WTC11 (cell line): ENCODE results near the gene CCNL1. TPM values are rescaled to one million over a fixed set of nuclear protein-coding genes. Genes with fewer than 3 reads are reported as not detected.

Experiments
- ATAC-seq: fragments of 200-7000 bp; cut with Tn5 transposase; 2 replicates; pipeline ENCODE4 v1.10.0; 2021; ENCODE audit warnings: mild to moderate bottlenecking, moderate library complexity
- CTCF ChIA-PET: fragments of 300-600 bp; sonication (Branson Sonifier 250); formaldehyde crosslinking; loops from one replicate; lab custom pipeline; 2021; ENCODE audit warnings: antibody characterized with exemption; lab: Charles Lee
- POLR2A ChIA-PET: fragments of 350-600 bp; sonication (Branson Sonifier 250); formaldehyde crosslinking; loops from one replicate; lab custom pipeline; 2021; ENCODE audit warnings: antibody characterized with exemption; lab: Charles Lee
- DNase-seq: peaks from one replicate; pipeline ENCODE4 v3.0.0; 2021; ENCODE audit warnings: low spot score
- H3K27ac Mint-ChIP-seq: 2 replicates; pipeline ENCODE4 v1.8.0; 2021; ENCODE audit warnings: mixed read lengths
- H3K27me3 Mint-ChIP-seq: 2 replicates; pipeline ENCODE4 v1.8.0; 2021; ENCODE audit warnings: low read depth, mild to moderate bottlenecking, moderate library complexity, mixed read lengths
- H3K36me3 Mint-ChIP-seq: 2 replicates; pipeline ENCODE4 v1.8.0; 2021; ENCODE audit warnings: mixed read lengths
- H3K4me1 Mint-ChIP-seq: 2 replicates; pipeline ENCODE4 v1.8.0; 2022; ENCODE audit warnings: mixed read lengths
- H3K4me3 Mint-ChIP-seq: 2 replicates; pipeline ENCODE4 v1.8.0; 2021; ENCODE audit warnings: mild to moderate bottlenecking, moderate library complexity, mixed read lengths
- H3K9me3 Mint-ChIP-seq: 2 replicates; pipeline ENCODE4 v1.8.0; 2021; ENCODE audit warnings: mixed read lengths
- CREB1 ChIP-seq: sonication (generic); formaldehyde crosslinking; IDR thresholded peaks from 2 replicates; pipeline ENCODE4 v1.8.0; 2023; ENCODE audit warnings: mild to moderate bottlenecking, missing genetic modification reagents
- CREM ChIP-seq: sonication (generic); formaldehyde crosslinking; IDR thresholded peaks from 2 replicates; pipeline ENCODE4 v1.8.1; 2022; ENCODE audit warnings: mild to moderate bottlenecking, missing genetic modification reagents, moderate library complexity
- ELF4 ChIP-seq: sonication (generic); formaldehyde crosslinking; IDR thresholded peaks from 2 replicates; pipeline ENCODE4 v1.8.1; 2022; ENCODE audit warnings: low read depth, mild to moderate bottlenecking, moderate library complexity, missing genetic modification reagents
- FOXP1 ChIP-seq: sonication (generic); formaldehyde crosslinking; IDR thresholded peaks from 2 replicates; pipeline ENCODE4 v1.8.0; 2022; ENCODE audit warnings: missing genetic modification reagents, mild to moderate bottlenecking, moderate library complexity, borderline replicate concordance
- GRHL2 ChIP-seq: fragments of 250-450 bp; sonication (Bioruptor Pico); IDR thresholded peaks from 2 replicates; pipeline ENCODE4 v1.8.0; 2022; ENCODE audit warnings: mild to moderate bottlenecking, moderate library complexity; ENCODE audit not compliant: insufficient replicate concordance, severe bottlenecking
- MYBL2 ChIP-seq: sonication (generic); formaldehyde crosslinking; IDR thresholded peaks from 2 replicates; pipeline ENCODE4 v1.8.1; 2023; ENCODE audit warnings: mild to moderate bottlenecking, moderate library complexity, missing genetic modification reagents
- NR3C1 ChIP-seq: sonication (generic); formaldehyde crosslinking; conservative IDR thresholded peaks from 2 replicates; pipeline ENCODE4 v1.8.1; 2023; ENCODE audit warnings: low read depth, mild to moderate bottlenecking, missing genetic modification reagents
- OVOL2 ChIP-seq: fragments of 250-450 bp; sonication (Bioruptor Pico); IDR thresholded peaks from 2 replicates; pipeline ENCODE4 v1.9.0; 2021; ENCODE audit warnings: mild to moderate bottlenecking, borderline replicate concordance
- SMAD4 ChIP-seq: sonication (generic); formaldehyde crosslinking; IDR thresholded peaks from 2 replicates; pipeline ENCODE4 v1.8.0; 2022; ENCODE audit warnings: mild to moderate bottlenecking, missing genetic modification reagents
- SP1 ChIP-seq: sonication (generic); formaldehyde crosslinking; conservative IDR thresholded peaks from 2 replicates; pipeline ENCODE4 v1.8.1; 2022; ENCODE audit warnings: missing genetic modification reagents
- TCF7 ChIP-seq: sonication (generic); formaldehyde crosslinking; IDR thresholded peaks from 2 replicates; pipeline ENCODE4 v1.8.0; 2022; ENCODE audit warnings: mild to moderate bottlenecking, low read depth, missing genetic modification reagents, moderate library complexity
- TEAD1 ChIP-seq: sonication (generic); formaldehyde crosslinking; IDR thresholded peaks from 2 replicates; pipeline ENCODE4 v1.8.0; 2022; ENCODE audit warnings: mild to moderate bottlenecking, missing genetic modification reagents
- total RNA-seq: library from RNA; stranded (reverse); gene quantifications from 3 replicates; pipeline ENCODE4 v1.2.3, GENCODE V29; 2021
- TF ChIP-seq, protein P1 (sequence below): sonication (generic); formaldehyde crosslinking; IDR thresholded peaks from 2 replicates; pipeline ENCODE4 v1.8.1; 2022; ENCODE audit warnings: missing genetic modification reagents, borderline replicate concordance
- TF ChIP-seq, protein P2 (sequence below): sonication (generic); formaldehyde crosslinking; IDR thresholded peaks from 2 replicates; pipeline ENCODE4 v1.8.1; 2022; ENCODE audit warnings: mild to moderate bottlenecking, missing genetic modification reagents, moderate library complexity, borderline replicate concordance
- TF ChIP-seq, protein P3 (sequence below): sonication (generic); formaldehyde crosslinking; IDR thresholded peaks from 2 replicates; pipeline ENCODE4 v1.8.1; 2023; ENCODE audit warnings: mild to moderate bottlenecking, missing genetic modification reagents, moderate library complexity
- TF ChIP-seq, protein P4 (sequence below): fragments of 250-450 bp; sonication (Bioruptor Pico); IDR thresholded peaks from 2 replicates; pipeline ENCODE4 v1.9.0; 2021; ENCODE audit warnings: mild to moderate bottlenecking, borderline replicate concordance
- TF ChIP-seq, protein P5 (sequence below): sonication (generic); formaldehyde crosslinking; IDR thresholded peaks from 2 replicates; pipeline ENCODE4 v1.8.1; 2023; ENCODE audit warnings: mild to moderate bottlenecking, moderate library complexity, missing genetic modification reagents
- TF ChIP-seq, protein P6 (sequence below): sonication (generic); formaldehyde crosslinking; IDR thresholded peaks from 2 replicates; pipeline ENCODE4 v1.8.1; 2022; ENCODE audit warnings: mild to moderate bottlenecking, moderate library complexity, missing genetic modification reagents
- TF ChIP-seq, protein P7 (sequence below): sonication (generic); formaldehyde crosslinking; IDR thresholded peaks from 2 replicates; pipeline ENCODE4 v1.8.0; 2022; ENCODE audit warnings: mild to moderate bottlenecking, missing genetic modification reagents
- TF ChIP-seq, protein P8 (sequence below): fragments of 250-450 bp; sonication (Bioruptor Pico); IDR thresholded peaks from 2 replicates; pipeline ENCODE4 v1.9.0; 2021; ENCODE audit warnings: mild to moderate bottlenecking

The CCNL1 gene
- total RNA-seq, 1 experiment from 2014 or later: 79.6 TPM

DNA sequence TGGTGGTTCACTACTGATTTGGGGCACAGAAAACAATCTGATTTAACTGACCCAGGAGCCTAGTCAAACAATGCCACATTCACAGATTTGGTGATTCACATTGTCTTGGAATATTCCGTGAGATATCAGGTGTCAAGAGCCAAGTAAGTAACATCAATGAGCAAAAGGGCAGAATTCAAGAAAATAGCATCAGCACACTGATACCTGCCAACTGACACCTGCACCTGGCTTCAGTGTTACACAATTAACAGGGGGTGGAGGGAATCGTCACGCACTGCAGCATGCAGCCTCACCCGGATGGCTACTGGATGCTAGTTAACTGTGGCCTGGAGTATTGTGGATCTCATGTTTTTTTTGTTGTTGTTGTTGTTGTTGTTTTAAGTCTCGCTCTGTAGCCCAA is 17.6 kb downstream of the CCNL1 start:
- no peak for ATAC-seq
- no peaks in the 10 kb centered on the region for H3K4me1 Mint-ChIP-seq
- no peak overlapping the region for H3K27ac Mint-ChIP-seq
- no peak for DNase-seq
- CTCF ChIA-PET: interaction anchor here (1.6 kb wide), 1 partner anchor 12 kb away, joined by 3 read pairs; no protein-coding TSS in a partner anchor
- peaks cover 5% of the 10 kb centered on the region for H3K9me3 Mint-ChIP-seq
- TF ChIP-seq MYBL2 (CRISPR knock-in tag) (no peak), SMAD4 (CRISPR knock-in tag) (no peak), SP1 (CRISPR knock-in tag) (no peak), CREM (no peak)
- TF ChIP-seq, protein P1, sequence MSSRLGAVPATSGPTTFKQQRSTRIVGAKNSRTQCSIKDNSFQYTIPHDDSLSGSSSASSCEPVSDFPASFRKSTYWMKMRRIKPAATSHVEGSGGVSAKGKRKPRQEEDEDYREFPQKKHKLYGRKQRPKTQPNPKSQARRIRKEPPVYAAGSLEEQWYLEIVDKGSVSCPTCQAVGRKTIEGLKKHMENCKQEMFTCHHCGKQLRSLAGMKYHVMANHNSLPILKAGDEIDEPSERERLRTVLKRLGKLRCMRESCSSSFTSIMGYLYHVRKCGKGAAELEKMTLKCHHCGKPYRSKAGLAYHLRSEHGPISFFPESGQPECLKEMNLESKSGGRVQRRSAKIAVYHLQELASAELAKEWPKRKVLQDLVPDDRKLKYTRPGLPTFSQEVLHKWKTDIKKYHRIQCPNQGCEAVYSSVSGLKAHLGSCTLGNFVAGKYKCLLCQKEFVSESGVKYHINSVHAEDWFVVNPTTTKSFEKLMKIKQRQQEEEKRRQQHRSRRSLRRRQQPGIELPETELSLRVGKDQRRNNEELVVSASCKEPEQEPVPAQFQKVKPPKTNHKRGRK (CRISPR knock-in tag): no peak
- TF ChIP-seq, protein P2, sequence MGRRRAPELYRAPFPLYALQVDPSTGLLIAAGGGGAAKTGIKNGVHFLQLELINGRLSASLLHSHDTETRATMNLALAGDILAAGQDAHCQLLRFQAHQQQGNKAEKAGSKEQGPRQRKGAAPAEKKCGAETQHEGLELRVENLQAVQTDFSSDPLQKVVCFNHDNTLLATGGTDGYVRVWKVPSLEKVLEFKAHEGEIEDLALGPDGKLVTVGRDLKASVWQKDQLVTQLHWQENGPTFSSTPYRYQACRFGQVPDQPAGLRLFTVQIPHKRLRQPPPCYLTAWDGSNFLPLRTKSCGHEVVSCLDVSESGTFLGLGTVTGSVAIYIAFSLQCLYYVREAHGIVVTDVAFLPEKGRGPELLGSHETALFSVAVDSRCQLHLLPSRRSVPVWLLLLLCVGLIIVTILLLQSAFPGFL (CRISPR knock-in tag): no peak
- TF ChIP-seq, protein P3, sequence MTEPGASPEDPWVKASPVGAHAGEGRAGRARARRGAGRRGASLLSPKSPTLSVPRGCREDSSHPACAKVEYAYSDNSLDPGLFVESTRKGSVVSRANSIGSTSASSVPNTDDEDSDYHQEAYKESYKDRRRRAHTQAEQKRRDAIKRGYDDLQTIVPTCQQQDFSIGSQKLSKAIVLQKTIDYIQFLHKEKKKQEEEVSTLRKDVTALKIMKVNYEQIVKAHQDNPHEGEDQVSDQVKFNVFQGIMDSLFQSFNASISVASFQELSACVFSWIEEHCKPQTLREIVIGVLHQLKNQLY: no peak
- TF ChIP-seq, protein P4, sequence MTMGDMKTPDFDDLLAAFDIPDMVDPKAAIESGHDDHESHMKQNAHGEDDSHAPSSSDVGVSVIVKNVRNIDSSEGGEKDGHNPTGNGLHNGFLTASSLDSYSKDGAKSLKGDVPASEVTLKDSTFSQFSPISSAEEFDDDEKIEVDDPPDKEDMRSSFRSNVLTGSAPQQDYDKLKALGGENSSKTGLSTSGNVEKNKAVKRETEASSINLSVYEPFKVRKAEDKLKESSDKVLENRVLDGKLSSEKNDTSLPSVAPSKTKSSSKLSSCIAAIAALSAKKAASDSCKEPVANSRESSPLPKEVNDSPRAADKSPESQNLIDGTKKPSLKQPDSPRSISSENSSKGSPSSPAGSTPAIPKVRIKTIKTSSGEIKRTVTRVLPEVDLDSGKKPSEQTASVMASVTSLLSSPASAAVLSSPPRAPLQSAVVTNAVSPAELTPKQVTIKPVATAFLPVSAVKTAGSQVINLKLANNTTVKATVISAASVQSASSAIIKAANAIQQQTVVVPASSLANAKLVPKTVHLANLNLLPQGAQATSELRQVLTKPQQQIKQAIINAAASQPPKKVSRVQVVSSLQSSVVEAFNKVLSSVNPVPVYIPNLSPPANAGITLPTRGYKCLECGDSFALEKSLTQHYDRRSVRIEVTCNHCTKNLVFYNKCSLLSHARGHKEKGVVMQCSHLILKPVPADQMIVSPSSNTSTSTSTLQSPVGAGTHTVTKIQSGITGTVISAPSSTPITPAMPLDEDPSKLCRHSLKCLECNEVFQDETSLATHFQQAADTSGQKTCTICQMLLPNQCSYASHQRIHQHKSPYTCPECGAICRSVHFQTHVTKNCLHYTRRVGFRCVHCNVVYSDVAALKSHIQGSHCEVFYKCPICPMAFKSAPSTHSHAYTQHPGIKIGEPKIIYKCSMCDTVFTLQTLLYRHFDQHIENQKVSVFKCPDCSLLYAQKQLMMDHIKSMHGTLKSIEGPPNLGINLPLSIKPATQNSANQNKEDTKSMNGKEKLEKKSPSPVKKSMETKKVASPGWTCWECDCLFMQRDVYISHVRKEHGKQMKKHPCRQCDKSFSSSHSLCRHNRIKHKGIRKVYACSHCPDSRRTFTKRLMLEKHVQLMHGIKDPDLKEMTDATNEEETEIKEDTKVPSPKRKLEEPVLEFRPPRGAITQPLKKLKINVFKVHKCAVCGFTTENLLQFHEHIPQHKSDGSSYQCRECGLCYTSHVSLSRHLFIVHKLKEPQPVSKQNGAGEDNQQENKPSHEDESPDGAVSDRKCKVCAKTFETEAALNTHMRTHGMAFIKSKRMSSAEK (CRISPR knock-in tag): no peak
- H3K36me3 Mint-ChIP-seq: peaks cover 29% of the 10 kb centered on the region
- H3K4me3 Mint-ChIP-seq: no peak overlapping the region
- POLR2A ChIA-PET: no interaction called here
- no peaks in the 10 kb centered on the region for H3K27me3 Mint-ChIP-seq

DNA sequence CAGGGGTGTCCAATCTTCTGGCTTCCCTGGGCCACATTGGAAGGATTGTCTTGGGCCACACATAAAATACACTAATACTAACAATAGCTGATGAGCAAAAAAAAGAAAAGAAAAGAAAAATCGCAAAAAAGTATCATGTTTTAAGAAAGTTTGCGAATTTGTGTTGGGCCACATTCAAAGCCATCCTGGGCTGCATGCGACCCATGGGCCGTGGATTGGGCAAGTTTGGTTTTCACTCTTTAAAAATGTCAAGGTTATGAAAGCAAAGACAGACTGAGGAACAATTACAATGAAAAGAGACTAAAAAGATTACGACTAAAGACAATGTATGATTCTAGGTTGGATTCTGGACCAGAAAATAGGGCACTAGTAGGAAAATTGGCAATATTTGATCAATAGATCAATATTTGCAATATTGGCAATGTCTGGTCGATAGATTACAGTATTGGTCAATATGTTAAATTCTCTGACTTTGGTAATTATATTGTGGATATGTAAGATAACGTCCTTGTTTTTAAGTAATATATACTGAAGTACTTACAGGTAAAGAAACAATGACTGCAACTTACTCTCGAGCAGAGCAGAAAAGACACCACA is 19.9 kb downstream of the CCNL1 start:
- DNase-seq: no peak
- Mint-ChIP-seq H3K4me1 (peaks cover 5% of the 10 kb centered on the region; the same call in 1 of the 2 replicates), H3K27ac (no peak overlapping the region), H3K4me3 (no peak overlapping the region), H3K27me3 (no peaks in the 10 kb centered on the region), H3K9me3 (peaks cover 5% of the 10 kb centered on the region), H3K36me3 (peaks cover 10% of the 10 kb centered on the region)
- POLR2A ChIA-PET: interaction anchor here (0.6 kb wide), 1 partner anchor 459 kb away, joined by 3 read pairs; no protein-coding TSS in a partner anchor
- CTCF ChIA-PET: interaction anchor here (0.6 kb wide), 1 partner anchor 83 kb away, joined by 3 read pairs; no protein-coding TSS in a partner anchor
- ATAC-seq: no peak
- TF ChIP-seq, protein P5, sequence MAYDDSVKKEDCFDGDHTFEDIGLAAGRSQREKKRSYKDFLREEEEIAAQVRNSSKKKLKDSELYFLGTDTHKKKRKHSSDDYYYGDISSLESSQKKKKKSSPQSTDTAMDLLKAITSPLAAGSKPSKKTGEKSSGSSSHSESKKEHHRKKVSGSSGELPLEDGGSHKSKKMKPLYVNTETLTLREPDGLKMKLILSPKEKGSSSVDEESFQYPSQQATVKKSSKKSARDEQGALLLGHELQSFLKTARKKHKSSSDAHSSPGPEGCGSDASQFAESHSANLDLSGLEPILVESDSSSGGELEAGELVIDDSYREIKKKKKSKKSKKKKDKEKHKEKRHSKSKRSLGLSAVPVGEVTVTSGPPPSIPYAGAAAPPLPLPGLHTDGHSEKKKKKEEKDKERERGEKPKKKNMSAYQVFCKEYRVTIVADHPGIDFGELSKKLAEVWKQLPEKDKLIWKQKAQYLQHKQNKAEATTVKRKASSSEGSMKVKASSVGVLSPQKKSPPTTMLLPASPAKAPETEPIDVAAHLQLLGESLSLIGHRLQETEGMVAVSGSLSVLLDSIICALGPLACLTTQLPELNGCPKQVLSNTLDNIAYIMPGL (CRISPR knock-in tag): no peak
- no peak for TF ChIP-seq GRHL2
- TF ChIP-seq NR3C1: no peak
- TF ChIP-seq TCF7: no peak
- no peak for TF ChIP-seq FOXP1 (CRISPR knock-in tag)
- TF ChIP-seq, protein P6, sequence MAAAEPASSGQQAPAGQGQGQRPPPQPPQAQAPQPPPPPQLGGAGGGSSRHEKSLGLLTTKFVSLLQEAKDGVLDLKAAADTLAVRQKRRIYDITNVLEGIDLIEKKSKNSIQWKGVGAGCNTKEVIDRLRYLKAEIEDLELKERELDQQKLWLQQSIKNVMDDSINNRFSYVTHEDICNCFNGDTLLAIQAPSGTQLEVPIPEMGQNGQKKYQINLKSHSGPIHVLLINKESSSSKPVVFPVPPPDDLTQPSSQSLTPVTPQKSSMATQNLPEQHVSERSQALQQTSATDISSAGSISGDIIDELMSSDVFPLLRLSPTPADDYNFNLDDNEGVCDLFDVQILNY: no peak
- no peak for TF ChIP-seq TEAD1
- no peak for TF ChIP-seq CREB1 (CRISPR knock-in tag)
- no peak for TF ChIP-seq ELF4 (CRISPR knock-in tag)
- TF ChIP-seq, protein P7, sequence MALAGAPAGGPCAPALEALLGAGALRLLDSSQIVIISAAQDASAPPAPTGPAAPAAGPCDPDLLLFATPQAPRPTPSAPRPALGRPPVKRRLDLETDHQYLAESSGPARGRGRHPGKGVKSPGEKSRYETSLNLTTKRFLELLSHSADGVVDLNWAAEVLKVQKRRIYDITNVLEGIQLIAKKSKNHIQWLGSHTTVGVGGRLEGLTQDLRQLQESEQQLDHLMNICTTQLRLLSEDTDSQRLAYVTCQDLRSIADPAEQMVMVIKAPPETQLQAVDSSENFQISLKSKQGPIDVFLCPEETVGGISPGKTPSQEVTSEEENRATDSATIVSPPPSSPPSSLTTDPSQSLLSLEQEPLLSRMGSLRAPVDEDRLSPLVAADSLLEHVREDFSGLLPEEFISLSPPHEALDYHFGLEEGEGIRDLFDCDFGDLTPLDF: no peak
- TF ChIP-seq, protein P8, sequence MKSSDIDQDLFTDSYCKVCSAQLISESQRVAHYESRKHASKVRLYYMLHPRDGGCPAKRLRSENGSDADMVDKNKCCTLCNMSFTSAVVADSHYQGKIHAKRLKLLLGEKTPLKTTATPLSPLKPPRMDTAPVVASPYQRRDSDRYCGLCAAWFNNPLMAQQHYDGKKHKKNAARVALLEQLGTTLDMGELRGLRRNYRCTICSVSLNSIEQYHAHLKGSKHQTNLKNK (CRISPR knock-in tag): no peak
- TF ChIP-seq OVOL2 (CRISPR knock-in tag): no peak
